AG04449 (cell line): Measurements from ENCODE around the gene AGAP3.
A peak's percentile ranks its signal among the peaks of the same experiment; 100 is the strongest.

Experiments
- CTCF ChIA-PET: fragments of 350-600 bp; formaldehyde crosslinking; extraction: SDS; loops from one replicate; lab custom pipeline; 2021; ENCODE audit warnings: antibody characterized with exemption; lab: Yijun Ruan, JAX
- POLR2A ChIA-PET: fragments of 400-600, 350-600 bp; formaldehyde crosslinking; extraction: SDS; loops from one replicate; lab custom pipeline; 2020; ENCODE audit warnings: antibody characterized with exemption, inconsistent platforms; lab: Yijun Ruan, JAX
- DNase-seq: peaks from one replicate; pipeline ENCODE4 v3.0.0-alpha.2; 2010; ENCODE audit warnings: low read depth, low spot score
- H3K4me3 ChIP-seq: 2 replicates; pipeline ENCODE4 v1.5.1; 2011; ENCODE audit warnings: low read depth, mild to moderate bottlenecking, control low read depth, low read length
- CTCF ChIP-seq: IDR thresholded peaks from one replicate; pipeline ENCODE4 v1.5.1; 2011; ENCODE audit warnings: mild to moderate bottlenecking, moderate library complexity, low read length, control low read depth, inconsistent platforms; ENCODE audit not compliant: insufficient read depth; ENCODE audit errors: missing control alignments

Gene AGAP3

GRCh38 chr7:151166629-151167196 is 80.4 kb downstream of the AGAP3 start:
- H3K4me3 ChIP-seq, result no peak overlapping the region; the same call in 1 of the 2 replicates
- ChIA-PET POLR2A (interaction anchor here (0.6 kb wide), 1 partner anchor 68 kb away, joined by 3 read pairs; no protein-coding TSS in a partner anchor), CTCF (interaction anchor here (1.0 to 6.5 kb wide), 9 partner anchors 8 to 268 kb away, joined by 3 to 41 read pairs (median 8); no protein-coding TSS in a partner anchor)
- no peak for DNase-seq
- no peak for TF ChIP-seq CTCF

- CTCF ChIA-PET, result interaction anchor here (0.6 to 6.5 kb wide), 11 partner anchors 8 to 203 kb away, joined by 3 to 41 read pairs (median 4); no protein-coding TSS in a partner anchor
- no peak for TF ChIP-seq CTCF
- POLR2A ChIA-PET, result no interaction called here
- no peak for DNase-seq
- no peak within 1 kb of the TSS; the same call in 1 of the 2 replicates for H3K4me3 ChIP-seq
Observed at GRCh38 chr7:151167197-151167961, 81.1 kb downstream of the AGAP3 start, which contains the start of gene GBX1. GBX1 (minus strand) TSS chr7:151167694; CDS start chr7:151167548, 146 bp downstream.

- no peak for DNase-seq
- ChIA-PET POLR2A (no interaction called here), CTCF (interaction anchor here (0.6 to 6.5 kb wide), 11 partner anchors 9 to 204 kb away, joined by 3 to 41 read pairs (median 4); no protein-coding TSS in a partner anchor)
- no peak overlapping the region for H3K4me3 ChIP-seq
- TF ChIP-seq CTCF, result peak; percentile 51
Observed at GRCh38 chr7:151168003-151168786, 81.9 kb downstream of the AGAP3 start.

GRCh38 chr7:151168787-151169162 is 82.5 kb downstream of the AGAP3 start:
- DNase-seq, result no peak
- CTCF ChIA-PET, result interaction anchor here (1.0 to 6.5 kb wide), 12 partner anchors 9 to 270 kb away, joined by 3 to 41 read pairs (median 7); no protein-coding TSS in a partner anchor
- no peak for TF ChIP-seq CTCF
- POLR2A ChIA-PET, result interaction anchor here (0.6 kb wide), 1 partner anchor 83 kb away, joined by 3 read pairs; no protein-coding TSS in a partner anchor
- no peak overlapping the region for H3K4me3 ChIP-seq

- H3K4me3 ChIP-seq, result no peak overlapping the region
- TF ChIP-seq CTCF, result peak; percentile 100
- CTCF ChIA-PET, result interaction anchor here (0.6 to 1.3 kb wide), 32 partner anchors 8 to 274 kb away, joined by 3 to 29 read pairs (median 4); partner anchors contain the start of gene ASB10
- POLR2A ChIA-PET, result no interaction called here
- DNase-seq, result no peak
Observed at GRCh38 chr7:151172273-151173141, 86.2 kb downstream of the AGAP3 start.
